Stimulated activated CD4-positive, alpha-beta T cell treated with anti-CD3 and anti-CD28 coated beads, Interleukin-1b, Interleukin-23, amount 100 ng/mL, for 1 hour (primary cell): ENCODE measurements around the gene UNC13C.

Experiments used
- DNase-seq, 2 donors: peaks; one replicate each; pipeline ENCODE4 v3.0.0-alpha.2; 2020; ENCODE audit warnings: low read depth in 2 of 2

UNC13C gene

GRCh38 chr15:54119051-54119450 lies 140.8 kb downstream of the UNC13C start:
- DNase-seq = no peak

- no peak for DNase-seq
Observed at GRCh38 chr15:54120949-54121463, 142.8 kb downstream of the UNC13C start.

- DNase-seq = no peak
Observed at GRCh38 chr15:54127574-54127973, 149.3 kb downstream of the UNC13C start.

GRCh38 chr15:54131410-54131809 lies 153.2 kb downstream of the UNC13C start:
- no peak for DNase-seq

GRCh38 chr15:54149115-54149531 lies 170.9 kb downstream of the UNC13C start:
- no peak for DNase-seq

GRCh38 chr15:54150255-54150654 lies 172.0 kb downstream of the UNC13C start:
- DNase-seq = no peak

DNA sequence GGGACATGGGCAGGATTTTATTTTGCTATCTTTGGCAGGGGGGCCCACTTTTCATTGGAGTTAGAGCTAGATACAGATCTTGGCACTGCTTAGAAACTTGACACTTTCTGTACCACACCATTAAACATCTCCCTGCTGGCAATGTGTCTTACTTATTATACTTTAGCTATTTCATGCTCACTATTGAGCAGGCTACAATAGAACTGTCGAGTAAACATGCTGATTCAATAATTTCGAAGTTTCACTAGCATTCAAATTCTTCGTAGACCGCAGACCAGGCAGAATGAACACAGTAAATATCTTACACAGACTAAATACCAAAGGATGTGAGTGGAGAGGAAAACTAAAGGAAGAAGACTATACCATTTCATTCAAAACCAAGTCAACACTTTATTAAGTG lies 180.8 kb downstream of the UNC13C start:
- no peak for DNase-seq

- no peak for DNase-seq
Observed at GRCh38 chr15:54187325-54187724, 209.1 kb downstream of the UNC13C start.

GRCh38 chr15:54197995-54198394 lies 219.8 kb downstream of the UNC13C start:
- no peak for DNase-seq

- DNase-seq = no peak
Observed at GRCh38 chr15:54206586-54207321, 228.5 kb downstream of the UNC13C start.

DNA sequence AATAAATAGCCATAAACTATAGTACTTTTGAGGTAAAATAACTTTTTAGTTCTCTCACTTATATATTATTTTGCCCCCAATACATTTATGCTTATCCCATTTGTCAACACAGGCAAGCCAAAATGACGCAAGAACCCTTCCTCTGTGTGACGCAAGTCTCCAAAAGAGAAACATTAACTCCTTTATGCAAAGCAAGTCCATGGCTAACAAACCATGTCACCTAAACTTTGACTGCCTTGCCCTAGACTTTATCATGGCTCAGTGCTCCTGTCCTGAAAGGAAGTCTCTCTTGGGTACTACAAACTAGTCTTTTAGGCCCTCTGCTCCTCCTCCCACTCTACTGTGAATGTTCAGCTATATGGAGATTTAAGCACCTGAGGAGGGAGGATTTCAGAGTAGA lies 230.5 kb downstream of the UNC13C start:
- DNase-seq = no peak

- no peak for DNase-seq
Observed at GRCh38 chr15:54212635-54213034, 234.4 kb downstream of the UNC13C start.

- no peak for DNase-seq
Observed at GRCh38 chr15:54226455-54226854, 248.2 kb downstream of the UNC13C start.

- no peak for DNase-seq
Observed at GRCh38 chr15:54227569-54227968, 249.3 kb downstream of the UNC13C start.

DNA sequence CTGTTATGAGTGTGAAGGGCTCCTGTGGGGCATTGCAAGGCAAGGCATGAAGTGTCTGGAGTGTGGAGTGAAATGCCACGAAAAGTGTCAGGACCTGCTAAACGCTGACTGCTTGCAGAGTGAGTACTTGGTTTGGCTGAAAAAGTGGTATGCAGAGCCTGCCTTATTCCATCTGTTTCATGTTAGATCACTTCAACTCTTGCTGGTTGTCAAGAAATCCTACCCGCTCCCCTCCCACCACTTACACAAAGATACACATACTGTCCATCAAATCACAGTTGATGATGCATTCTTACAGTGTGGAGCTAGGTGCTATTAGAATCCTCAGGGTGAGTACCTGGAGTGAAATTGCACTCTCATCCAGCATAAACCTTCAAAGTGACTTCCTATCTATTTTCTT lies 272.1 kb downstream of the UNC13C start:
- DNase-seq = no peak

- DNase-seq = no peak
Observed at GRCh38 chr15:54256190-54256589, 277.9 kb downstream of the UNC13C start.

DNA sequence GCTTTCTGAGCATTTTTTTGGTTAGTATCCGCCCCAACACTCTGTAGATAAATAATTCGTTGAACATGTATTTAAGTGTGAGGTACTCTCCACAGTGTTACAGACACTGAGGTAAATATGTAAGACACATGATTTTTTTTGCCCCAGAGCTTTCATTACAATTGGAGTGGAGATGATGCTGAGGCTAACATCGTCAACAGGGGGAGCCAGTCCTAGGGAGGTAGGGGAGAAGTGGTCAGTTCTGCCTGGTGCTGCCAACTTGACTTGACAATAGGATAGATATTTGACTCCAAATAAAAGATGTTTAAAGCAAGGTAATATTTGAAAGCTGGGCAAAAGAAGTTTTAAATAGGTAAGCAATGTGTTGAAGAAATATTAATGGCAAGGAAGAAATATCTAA lies 295.7 kb downstream of the UNC13C start:
- no peak for DNase-seq

GRCh38 chr15:54277834-54278233 lies 299.6 kb downstream of the UNC13C start:
- no peak for DNase-seq

DNA sequence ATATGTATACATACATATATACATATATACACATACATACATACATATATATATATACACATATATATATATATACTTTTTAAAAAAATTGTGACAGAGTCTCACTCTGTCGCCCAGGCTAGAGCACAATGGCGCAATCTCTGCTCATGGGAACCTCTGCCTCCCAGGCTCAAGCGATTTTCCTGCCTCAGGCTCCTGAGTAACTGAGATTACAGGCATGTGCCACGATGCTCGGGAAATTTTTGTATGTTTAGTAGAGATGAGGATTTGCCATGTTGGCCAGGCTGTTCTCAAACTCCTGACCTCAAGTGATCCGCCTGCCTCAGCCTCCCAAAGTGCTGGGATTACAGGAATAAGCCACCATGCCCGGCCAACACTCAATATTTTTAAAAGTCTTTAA lies 302.5 kb downstream of the UNC13C start:
- no peak for DNase-seq

DNA sequence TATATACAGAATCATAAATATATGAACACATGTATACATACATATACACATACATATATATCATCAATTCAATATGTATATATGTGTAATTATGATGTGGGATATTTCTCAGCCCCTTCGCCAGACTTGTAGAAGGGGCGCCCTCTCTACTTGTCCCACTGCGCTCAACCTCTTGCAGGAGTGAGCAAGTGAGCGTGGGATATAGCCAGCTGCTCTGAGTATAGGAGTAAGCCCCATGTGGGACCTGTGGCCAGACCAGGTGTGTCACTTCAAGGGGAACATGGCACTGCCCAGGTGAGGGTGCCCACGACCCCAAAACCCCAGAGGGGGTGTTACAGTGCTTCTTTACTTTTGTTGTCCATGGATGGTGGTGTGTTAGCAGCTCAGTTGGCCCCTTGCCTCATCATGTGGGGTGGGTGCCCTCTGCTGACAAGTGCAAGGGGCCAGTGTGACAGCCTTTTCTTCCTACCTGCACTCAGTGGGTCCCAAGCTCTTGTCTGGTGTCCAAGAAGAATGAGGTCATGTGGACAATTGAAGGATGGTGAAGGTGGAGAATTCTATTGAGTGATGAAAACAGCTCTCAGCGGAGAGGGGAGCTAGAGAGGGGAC lies 304.1 kb downstream of the UNC13C start:
- DNase-seq = no peak

DNA sequence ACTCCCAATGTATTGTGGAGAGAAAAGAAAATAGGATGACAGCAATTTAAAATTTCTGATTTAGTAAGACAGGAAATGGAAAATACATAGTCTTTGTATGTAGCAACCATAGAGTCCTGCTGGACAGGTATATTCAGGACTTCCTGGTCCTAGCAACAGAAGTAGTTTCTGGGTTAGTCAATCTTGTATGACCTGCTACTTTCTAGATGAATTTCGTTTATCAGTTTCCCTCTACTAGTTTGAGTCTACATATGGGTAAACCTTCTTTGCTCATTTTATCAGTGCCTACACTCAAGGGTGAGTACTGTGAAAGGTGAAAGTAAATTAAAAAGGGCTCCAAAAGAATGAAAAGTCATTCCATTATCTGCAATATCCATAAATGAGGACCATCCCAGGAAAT lies 309.8 kb downstream of the UNC13C start:
- no peak for DNase-seq

DNA sequence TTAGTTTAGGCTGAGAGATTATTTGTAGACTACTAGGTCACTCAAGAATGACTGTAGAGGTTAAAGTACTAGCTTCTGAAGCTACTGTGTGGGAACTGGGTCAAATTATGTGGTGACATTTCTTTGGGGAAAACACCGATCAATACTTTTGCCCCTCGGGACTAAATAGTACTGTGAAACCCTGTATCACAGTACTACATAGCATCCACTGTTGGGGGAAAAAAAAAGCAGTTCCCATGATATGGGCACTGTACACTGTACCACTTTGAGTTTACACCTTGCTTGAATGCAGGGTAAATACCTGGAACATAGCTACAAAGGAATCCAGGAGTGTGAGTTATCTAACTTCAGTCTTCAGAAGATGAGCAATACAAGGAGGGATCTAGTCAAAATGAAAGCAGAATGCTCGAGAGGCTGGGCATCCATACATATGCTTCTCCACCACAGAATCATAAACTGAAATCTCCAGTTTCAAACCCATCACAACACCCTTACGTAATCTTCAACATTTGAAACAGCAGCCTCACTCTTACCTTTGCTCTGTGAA lies 311.4 kb downstream of the UNC13C start:
- no peak for DNase-seq

DNA sequence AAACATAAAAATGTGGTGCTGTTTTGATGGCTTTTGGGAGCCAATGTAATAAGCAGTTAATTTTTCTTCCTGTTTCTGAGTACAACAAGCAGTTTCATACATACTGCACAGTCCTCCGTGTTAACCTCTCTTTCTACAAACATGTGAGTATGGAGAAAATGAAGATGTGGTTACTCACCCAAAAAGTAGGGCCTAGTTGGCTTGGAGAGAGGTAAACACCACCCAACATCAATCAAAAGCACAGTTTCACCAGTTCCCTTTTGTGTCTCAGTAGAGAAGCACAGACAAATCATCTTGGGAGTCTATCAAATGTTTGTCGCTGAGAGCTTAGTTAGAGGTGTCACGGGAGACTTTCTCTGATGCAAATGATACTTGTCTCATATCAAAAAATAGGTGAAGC lies 320.2 kb downstream of the UNC13C start:
- DNase-seq = no peak
